ENCODE measurements around the gene SMPD4.
"Not testable (repeated sequence)": the region's sequence is repeated elsewhere in the genome, so short reads cannot be mapped to it uniquely, and the experiment has no call there.

SMPD4 gene

GRCh38 chr2:130139331-130140280 is 41.8 kb downstream of the SMPD4 start:
- DNase-seq (ENCODE audit: low read depth in 2 of 2), result not testable (repeated sequence)

DNA sequence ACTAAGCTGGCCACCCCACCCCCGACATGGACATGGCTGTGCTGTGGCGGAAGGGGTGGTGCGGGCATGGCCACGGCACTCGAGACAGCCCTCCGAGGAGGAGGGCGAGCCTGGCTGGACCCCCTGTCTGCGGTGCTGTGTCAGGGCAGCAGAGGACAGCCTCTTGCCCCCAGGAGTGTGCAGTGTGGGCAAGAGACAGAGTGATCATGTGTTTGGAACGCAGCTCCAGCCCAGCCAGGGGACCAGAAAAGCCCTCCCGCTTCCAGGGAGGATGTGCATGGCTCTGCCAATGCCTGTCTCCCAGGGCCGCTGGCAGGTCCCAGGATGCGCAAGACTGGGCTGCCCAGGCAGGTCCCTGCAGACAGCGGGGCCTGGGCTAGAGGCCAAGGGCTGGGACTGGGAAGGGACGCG is 42.6 kb downstream of the SMPD4 start:
- not testable (repeated sequence) for DNase-seq (ENCODE audit: low read depth in 2 of 2)

GRCh38 chr2:130138326-130138725 is 43.1 kb downstream of the SMPD4 start:
- not testable (repeated sequence) for DNase-seq (ENCODE audit: low read depth in 2 of 2)

DNA sequence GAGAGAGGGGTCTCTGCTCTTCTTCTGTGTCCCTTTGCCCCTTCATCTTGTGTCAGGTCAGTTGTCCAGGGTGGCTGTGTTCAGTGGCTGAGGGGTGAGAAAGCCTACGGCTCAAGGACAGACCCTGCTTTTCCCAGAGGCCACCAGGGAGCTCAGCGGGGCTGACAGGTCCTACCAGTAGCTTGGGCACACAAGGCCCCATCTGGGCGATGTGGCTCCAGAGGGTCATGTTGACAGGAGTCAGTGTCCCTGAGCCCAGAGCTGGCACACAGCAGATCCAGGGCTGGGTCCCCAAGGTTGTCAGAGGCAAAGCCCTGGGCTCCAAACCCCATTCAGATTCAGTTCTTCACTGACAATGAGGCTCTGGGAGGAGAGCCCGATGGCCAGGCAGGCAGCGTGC is 44.3 kb downstream of the SMPD4 start:
- DNase-seq (ENCODE audit: low read depth in 2 of 2), result not testable (repeated sequence)

GRCh38 chr2:130136546-130136945 is 44.9 kb downstream of the SMPD4 start:
- not testable (repeated sequence) for DNase-seq (ENCODE audit: low read depth in 2 of 2)

DNA sequence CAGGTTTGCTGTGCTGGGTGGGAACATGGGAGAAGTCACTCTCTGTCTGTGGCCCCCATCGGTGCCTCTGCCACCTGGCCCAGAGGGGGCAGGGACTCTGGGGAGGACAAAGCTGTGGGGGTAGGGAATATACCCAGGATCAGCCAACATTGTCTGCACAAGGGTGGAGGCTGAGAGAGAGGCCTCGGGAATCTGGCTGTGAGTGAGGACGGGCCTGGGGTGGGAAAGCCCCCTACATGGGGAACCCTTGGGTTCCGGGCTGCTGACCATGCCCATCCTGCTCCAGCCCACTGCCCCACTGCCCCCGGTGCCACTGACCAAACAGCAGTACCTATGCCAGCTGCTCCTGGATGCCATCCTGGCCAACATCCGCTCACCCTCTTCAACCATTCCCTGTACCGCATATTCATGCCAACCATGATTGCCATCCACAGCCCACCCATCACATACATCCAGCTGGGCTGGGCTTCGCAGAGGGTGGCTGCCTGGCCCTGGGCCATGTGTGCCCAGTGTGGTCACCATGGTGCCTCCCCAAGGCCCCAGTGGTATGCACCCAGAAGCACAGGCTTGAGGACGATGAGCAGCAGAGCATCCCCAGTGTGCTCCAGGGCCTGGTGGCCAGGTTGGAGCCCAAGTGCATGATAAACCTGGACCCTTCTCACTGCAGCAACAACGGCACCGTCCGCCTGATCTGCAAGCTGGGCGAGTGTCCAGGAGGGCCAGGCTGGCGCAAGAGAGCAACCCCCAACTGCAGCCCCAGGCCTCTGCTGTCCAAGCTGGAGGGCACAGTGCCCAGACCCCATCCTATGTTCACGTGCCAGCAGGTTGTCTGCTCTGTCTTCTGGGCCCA is 45.5 kb downstream of the SMPD4 start:
- no peak for DNase-seq (ENCODE audit: low read depth in 2 of 2)

- not testable (repeated sequence) for DNase-seq (ENCODE audit: low read depth in 2 of 2)
These were observed 52.1 kb downstream of the SMPD4 start, which contains the start of gene POTEF for GRCh38 chr2:130129120-130129829. POTEF (minus strand) TSS chr2:130129222; CDS start chr2:130120515, 8,707 bp downstream.

DNA sequence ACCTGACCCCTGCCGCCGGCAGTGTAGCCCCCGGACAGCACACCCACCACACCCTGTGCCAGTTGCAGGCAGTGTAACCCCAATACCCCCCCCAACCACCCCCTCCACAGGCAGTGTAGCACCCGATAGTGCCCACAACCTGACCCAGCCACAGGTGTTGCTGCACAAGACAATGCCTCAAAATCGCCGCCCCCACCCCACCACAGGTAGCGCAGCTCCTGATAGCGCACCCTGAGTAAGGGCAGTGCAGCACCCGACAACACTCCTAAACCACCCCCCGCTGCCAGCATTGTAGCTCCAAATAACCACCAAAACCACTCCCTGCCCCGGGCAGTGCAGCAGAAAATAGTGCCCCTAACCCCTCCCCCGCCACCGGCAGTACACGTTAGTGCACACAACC is 52.9 kb downstream of the SMPD4 start:
- not testable (repeated sequence) for DNase-seq (ENCODE audit: low read depth in 2 of 2)

DNA sequence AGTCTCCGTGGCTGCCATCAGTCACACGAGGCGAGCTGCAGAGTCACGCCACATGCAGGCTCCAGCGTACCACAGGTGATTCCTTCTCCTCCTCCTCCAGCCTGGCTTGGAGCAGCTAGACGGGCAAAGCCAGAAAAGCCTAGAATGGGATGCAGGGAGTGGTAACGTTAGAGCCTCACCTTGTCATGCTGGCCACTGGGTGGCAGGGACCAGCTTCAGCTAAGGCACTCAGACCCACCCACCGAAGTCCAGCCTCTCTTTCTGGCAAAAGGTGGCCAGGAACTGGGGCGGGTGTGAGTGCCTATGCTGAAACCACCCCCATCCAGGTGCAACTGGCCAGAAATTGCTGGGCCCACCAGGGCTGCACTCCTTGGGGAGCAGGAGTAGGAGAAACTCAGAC is 53.7 kb downstream of the SMPD4 start:
- not testable (repeated sequence) for DNase-seq (ENCODE audit: low read depth in 2 of 2)

- not testable (repeated sequence) for DNase-seq (ENCODE audit: low read depth in 2 of 2)
These were observed 60.5 kb downstream of the SMPD4 start for GRCh38 chr2:130120924-130121323.

GRCh38 chr2:130102597-130103363 is 78.6 kb downstream of the SMPD4 start:
- DNase-seq (ENCODE audit: low read depth in 2 of 2), result not testable (repeated sequence)
